ENCODE measurements around the gene USP20.

USP20 gene

DNA sequence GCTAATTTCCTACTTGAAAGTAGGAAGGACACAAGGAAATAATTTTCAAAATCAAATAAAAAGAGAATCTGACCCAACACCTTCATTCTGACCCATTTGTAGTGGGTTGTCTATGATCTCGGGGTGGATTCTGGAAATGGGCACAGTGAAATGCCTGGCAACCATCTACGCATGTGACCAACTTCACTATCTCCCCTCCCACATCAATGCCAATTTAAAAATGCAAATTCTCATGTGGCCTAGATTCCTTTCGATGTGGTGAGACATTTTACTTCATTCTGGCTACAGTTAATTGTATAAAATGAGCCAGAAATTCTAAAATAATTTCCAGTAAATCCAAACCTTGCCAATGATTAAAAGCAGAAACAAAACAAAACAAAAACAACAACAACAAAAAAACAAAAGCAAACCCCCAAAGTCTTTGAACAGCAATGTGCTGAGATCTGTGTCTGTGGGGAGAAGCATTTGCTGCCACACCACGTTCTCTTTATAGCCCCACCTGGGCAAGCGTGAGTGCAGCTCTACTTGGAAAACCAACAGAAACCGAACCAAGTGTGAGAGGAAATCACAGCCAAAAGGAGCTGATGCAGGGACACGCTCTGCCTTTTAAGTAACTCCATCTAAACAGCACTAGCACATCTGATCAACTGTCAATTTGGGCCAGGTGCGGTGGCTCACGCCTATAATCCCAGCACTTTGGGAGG, 59.0 kb downstream of the USP20 start:
- peak; percentile 19 for DNase-seq

DNA sequence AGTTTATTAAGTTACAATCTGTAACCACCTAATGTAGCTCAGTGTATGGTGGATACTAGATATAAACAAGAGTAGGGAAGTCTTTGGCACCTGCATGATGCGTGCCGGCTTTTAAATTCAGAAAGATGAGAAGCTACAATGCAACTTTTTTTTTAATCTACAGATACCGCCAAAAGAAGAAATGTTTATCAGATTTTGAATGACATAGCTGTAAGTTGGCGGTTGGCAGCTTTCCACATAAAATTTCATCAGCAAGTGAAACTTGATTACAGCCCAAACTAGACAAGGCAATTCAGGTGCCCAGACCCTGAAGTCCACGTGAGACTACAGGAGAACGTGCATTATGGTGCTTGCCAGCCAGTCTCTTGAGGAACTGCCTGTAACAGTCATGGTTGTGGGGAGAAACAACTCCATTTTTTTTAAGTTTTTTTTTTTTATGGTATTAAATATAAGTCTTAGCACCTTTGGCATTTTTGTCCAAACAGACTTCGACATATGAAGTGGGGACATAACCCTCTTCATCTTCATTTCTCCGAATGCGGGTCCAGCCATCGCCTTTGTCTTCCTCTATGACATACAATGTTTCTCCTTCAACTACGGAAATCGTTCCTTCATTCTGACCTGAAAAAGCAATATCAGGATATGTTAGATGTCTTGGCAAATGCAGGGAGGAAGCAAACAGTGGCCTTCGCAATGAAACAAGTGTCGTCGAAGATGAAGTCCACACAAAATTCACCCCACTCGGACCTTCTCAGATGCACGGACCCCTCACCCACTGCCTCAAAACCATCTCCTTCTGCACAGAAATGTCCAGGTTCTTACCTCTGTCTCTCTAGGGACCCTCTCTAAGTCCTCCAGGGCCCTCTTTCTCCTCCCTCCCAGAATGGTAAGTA, 60.4 kb downstream of the USP20 start:
- DNase-seq, result peak; percentile 27

DNA sequence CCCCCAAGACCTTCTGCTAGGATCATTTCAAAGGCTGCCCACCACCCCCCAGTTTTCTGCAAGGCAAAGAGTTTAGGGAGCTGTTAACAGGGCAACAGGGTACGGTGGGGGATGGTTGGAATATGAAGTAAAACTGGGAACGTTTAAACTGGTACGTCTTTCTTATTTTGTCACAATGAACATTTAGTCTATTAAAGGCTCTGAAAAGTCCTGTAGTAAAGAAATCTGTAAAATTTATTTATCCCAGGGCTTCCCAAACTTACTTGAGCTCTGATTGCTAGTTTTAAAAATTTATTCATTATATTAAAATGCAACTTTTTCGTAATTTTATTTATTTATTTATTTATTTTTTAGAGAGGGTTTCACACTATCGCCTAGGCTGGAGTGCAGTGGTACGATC, 62.0 kb downstream of the USP20 start:
- DNase-seq, result no peak

DNA sequence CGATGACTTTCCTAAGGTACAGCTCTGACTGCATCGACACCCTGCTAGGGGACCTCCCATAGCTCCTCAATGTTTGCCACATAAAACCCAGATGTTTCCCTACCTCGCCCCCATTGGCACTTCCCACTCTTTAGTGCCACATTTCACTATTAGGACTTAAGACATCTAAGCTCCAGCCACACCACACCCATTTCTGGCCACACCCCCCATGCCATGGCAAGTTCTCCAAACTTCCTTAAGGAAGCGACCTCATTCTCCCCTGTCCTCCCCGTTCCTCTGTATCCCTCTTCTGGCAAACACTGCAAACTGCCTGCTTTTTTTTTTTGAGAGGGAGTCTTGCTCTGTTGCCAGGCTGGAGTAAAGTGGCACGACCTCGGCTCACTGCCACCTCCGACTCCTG, 62.9 kb downstream of the USP20 start:
- no peak for DNase-seq

GRCh38 chr9:129899620-129900019, 64.4 kb downstream of the USP20 start:
- DNase-seq, result no peak

DNA sequence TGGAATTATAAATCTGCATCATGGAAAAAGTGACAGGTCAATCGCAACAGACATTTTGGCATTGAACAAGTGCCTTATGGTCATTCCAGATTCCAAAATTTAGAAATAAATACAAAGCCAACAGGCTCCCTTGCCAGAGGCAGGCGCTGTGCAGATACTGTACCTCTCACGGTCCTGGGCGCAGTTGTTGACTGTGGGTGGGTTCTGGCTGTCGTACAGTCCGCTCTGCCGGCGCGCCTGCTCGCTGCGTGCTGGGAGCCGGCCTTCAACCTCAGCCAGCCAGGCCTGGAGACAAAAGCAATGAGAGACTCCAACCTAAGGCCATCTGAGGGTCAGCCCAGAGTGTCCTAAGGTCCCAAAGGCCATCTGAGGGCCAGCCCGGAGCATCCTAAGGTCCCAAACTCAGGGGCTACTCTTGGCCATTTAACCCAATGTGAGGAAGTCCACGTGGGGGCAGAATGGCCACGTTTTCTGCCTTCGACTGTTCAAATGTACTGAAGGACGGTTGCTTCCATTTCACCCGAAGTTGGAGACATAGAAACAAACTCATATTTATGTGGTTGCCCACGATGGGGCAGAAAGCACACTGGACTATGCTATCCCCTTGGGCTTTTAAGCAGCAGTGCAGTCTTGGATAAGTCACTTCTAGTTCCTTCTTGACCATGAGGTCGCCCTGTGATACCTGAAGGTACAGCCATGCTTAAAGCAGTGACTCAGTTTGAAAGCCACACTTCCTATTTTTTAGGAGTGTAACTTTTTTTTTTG, 65.2 kb downstream of the USP20 start:
- DNase-seq, result no peak

DNA sequence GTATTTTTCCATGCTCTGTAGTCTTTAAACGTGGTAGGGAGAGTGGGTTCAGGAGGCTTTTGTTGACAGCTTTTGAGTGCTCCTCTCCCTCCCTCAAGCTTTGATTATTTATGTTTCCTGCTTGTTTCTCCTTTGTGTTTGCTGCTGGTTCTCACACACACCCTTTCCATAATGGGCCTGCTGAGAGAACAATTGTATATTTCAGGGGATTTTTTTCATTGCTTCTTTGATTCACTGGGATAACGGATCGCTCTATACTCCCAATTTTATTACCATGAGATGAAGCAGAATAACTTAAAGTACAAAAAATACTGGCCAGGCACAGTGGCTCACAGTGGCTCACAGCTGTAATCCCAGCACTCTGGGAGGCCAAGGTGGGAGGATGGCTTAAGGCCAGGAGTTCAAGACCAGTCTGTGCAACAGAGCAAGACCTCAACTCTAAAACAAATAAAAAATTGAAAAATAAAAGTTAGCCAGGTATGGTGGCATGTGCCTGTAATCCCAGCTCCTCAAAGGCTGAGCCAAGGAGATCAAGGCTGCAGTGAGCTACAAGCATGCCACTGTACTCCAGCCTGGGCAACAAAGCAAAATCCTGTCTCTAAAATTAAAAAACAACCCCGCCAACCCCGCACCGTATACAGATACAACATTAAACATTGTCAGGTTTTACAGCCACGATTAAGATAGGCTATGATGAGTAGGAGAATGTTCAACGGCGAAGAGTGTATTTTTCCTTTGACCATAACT, 66.9 kb downstream of the USP20 start:
- no peak for DNase-seq

DNA sequence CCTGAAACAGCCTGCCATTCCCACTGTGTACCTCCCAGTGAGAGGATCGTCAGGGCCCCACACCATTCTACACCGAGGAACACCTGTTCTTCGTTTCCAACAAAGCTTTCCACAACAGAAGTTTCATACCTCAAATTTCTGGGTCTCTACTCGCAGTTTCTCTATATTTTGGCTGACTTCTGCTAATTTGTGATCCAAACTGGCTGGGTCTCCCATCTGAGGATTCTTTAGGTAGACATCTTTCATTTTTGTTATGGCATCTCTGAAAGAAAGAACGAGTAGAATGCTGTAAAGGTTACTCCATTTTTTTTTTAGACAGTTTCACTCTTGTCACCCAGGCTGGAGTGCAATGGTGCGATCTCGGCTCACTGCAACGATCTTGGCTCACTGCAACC, 67.5 kb downstream of the USP20 start:
- DNase-seq, result no peak

GRCh38 chr9:129904734-129905133, 69.5 kb downstream of the USP20 start:
- no peak for DNase-seq

DNA sequence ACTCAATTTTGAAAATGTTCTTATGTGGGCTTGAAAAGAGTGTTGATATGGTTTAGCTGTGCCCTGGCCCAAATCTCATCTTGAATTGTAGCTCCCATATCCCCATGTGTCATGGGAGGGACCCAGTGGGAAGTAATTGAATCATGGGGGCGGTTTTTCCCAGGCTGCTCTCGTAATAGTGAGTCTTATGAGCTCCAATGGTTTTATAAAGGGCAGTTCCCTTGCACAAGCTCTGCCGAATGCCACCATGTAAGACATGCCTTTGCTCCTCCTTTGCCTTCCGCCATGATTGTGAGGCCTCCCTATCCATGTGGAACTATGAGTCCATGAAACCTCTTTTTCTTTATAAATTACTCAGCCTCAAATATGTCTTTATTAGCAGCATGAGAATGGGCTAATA, 71.0 kb downstream of the USP20 start:
- no peak for DNase-seq

DNA sequence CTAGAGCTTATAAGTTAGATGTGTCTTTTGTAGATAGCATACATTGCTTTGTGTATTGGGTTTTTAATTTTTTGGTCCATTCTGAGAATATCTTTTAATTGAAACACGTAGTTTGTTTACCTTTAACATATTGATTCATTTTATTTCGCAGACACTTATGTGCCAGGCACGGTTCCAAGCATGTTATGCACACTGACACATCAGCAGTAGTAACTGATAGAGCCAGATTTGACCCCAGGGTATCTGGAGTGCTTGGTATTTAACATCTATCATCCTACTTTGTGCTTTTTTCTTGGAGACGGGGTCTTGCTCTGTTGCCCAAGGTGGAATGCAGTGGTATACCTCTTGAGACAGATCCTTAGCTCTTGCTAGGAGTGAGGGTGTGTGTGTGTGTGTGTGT, 71.9 kb downstream of the USP20 start:
- no peak for DNase-seq

GRCh38 chr9:129908906-129909305, 73.6 kb downstream of the USP20 start:
- DNase-seq, result no peak

- no peak for DNase-seq
These were observed 74.6 kb downstream of the USP20 start for GRCh38 chr9:129909851-129910250.

DNA sequence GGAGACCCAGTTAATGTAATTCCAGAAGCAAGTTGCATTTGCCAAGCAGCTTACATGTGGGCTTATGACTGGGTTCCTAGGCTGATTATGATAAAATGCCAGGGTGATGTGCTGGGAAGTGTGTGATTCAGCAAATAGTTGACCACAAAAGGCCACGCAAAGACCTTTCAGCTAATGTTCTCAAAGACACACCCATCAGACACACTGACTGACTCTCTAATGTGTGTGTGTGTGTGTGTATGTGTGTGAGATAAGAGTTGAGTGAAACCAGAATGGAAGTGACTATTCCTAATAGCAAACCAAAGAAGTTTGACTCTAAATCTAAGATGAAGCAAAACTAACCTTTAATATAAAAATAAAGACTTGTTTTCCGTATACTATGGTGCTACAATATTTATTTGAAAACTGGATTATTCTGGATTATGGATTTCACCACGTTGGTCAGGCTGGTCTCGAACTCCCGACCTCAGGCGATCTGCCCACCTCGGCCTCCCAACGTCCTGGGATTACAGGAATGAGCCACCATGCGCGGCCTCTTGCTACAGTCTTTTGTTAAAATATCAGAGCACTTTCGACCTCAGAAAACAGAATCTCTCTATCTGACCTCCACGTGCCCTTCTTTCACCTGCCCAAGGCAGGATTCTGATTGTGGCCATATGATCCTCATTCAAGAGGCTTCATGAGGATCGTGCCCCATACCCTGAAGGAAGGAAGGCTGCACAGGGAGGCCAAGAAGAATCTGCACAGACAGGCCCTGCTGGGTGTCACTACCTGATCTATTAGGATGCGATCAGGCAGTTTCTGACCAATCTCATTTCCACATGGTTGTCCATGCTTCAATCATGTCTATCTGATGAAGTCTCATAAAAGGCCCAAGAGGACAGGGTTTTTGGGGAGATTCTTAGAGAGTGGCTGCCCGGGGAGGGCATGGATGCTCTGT, 75.6 kb downstream of the USP20 start:
- DNase-seq, result no peak

- no peak for DNase-seq
These were observed 78.8 kb downstream of the USP20 start for GRCh38 chr9:129914051-129914450.

DNA sequence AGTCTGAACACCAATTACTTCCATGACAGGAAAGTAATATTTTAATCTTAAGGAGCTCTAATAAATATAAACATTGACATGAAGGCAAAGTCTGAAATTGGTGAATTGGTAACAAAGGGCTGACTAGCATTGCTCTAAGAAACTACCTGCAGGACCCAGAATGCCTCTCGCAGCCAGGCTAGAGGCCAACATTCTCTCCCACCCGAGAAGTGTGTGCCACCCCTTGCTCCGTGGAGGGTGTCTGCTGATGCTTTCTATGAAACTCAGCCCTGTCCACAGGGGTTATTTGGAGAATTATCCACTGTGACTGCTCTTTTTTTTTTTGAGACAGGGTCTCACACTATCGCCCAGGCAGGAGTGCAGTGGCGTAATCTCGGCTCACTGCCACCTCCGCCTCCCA, 81.4 kb downstream of the USP20 start:
- no peak for DNase-seq

DNA sequence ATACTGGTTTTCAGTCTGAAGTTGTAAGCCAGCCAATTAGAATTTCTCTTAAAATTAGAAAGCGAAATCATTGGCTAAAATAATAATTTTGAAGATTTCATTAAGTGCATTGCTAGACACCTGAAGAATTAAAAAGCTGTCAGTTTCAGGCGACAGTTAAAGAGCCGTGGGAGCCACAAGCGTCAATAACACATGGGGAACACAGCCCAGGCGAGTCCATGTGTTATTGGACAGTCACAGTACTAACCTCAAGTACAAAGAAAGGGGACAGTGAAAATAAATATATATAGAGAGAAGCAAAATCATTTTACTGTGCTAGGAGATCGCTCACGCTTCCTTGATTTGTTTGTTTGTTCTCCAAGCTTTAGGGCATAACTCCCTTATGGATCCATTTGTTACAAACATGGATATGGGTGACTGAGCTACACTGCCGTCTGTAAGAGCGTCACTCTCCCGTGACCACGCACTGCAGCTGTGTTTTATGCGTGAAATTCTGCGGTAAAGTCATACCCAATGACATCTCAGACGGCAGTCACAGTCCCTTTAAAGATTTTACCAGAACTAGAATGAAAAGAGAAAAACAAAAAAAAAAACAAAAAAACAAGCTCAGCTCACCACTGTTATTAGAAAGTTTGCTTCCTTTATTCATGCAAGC, 83.2 kb downstream of the USP20 start:
- DNase-seq, result no peak

GRCh38 chr9:129919277-129919676, 84.0 kb downstream of the USP20 start:
- DNase-seq, result no peak

- DNase-seq, result no peak
These were observed 84.6 kb downstream of the USP20 start for GRCh38 chr9:129919841-129920240.

DNA sequence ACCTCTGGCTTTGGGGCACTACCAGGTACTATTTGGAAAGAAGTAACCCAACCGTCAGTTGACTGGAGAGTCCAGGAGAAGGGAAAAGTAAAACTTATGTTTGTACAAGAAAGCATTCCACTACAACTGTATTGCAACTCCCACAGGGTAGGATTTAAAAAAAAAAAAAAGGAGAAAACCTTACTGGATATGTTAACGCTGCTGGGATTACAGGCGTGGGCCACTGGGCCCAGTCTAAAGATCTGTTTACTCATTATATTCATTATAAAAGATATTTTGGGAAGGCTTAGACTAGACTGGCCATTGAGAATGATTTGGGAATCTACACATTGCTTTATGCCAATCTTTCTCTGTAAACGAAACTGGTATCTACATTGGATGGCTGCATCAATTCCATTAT, 86.6 kb downstream of the USP20 start:
- no peak for DNase-seq

GRCh38 chr9:129923589-129923988, 88.3 kb downstream of the USP20 start:
- DNase-seq, result no peak
